H9 (cell line): ENCODE results near the gene PFKFB2. TPM values are rescaled to one million over a fixed set of nuclear protein-coding genes. Genes with fewer than 3 reads are reported as not detected.

ENCODE experiments used
- DNase-seq: peaks from one replicate; pipeline ENCODE4 v3.0.0-alpha.2; 2017
- H2AFZ ChIP-seq: one replicate; pipeline ENCODE4 v1.6.1; 2013; ENCODE audit warnings: mild to moderate bottlenecking, low read length, control low read depth, moderate library complexity
- H2AK5ac ChIP-seq: 2 replicates; pipeline ENCODE4 v1.6.1; 2013; ENCODE audit warnings: low read length, control low read depth, mixed read lengths; ENCODE audit not compliant: insufficient read length
- H2BK120ac ChIP-seq: one replicate; pipeline ENCODE4 v1.6.1; 2013; ENCODE audit warnings: low read depth, mild to moderate bottlenecking, low read length, control low read depth, inconsistent platforms; ENCODE audit not compliant: poor library complexity, severe bottlenecking
- H2BK12ac ChIP-seq: 2 replicates; pipeline ENCODE4 v1.6.1; 2013; ENCODE audit warnings: low read length, control low read depth, mixed read lengths, low read depth; ENCODE audit not compliant: insufficient read length
- H2BK15ac ChIP-seq: 2 replicates; pipeline ENCODE4 v1.6.1; 2013; ENCODE audit warnings: low read depth, low read length, control low read depth
- H2BK20ac ChIP-seq: one replicate; pipeline ENCODE4 v1.6.1; 2013; ENCODE audit warnings: low read depth, mild to moderate bottlenecking, low read length, control low read depth, inconsistent platforms; ENCODE audit not compliant: poor library complexity, severe bottlenecking
- H2BK5ac ChIP-seq: 2 replicates; pipeline ENCODE4 v1.6.1; 2013; ENCODE audit warnings: low read length, control low read depth, mixed read lengths; ENCODE audit not compliant: insufficient read length
- H3K14ac ChIP-seq: 2 replicates; pipeline ENCODE4 v1.6.1; 2013; ENCODE audit warnings: low read length, control low read depth; ENCODE audit not compliant: insufficient read depth
- H3K18ac ChIP-seq: 2 replicates; pipeline ENCODE4 v1.6.1; 2013; ENCODE audit warnings: low read depth, mild to moderate bottlenecking, mixed read lengths, low read length, control low read depth; ENCODE audit not compliant: insufficient read length
- H3K23ac ChIP-seq: 2 replicates; pipeline ENCODE4 v1.6.1; 2013; ENCODE audit warnings: low read length, control low read depth, mixed read lengths, low read depth; ENCODE audit not compliant: insufficient read length
- H3K23me2 ChIP-seq: 2 replicates; pipeline ENCODE4 v1.6.1; 2013; ENCODE audit warnings: low read depth, mild to moderate bottlenecking, mixed read lengths, low read length, control low read depth; ENCODE audit not compliant: insufficient read length, poor library complexity, severe bottlenecking
- H3K27ac ChIP-seq: 2 replicates; pipeline ENCODE4 v1.5.1; 2013; ENCODE audit warnings: low read length, control low read depth, mixed read lengths, low read depth; ENCODE audit not compliant: insufficient read length
- H3K27me3 ChIP-seq: 2 replicates; pipeline ENCODE4 v1.6.1; 2013; ENCODE audit warnings: low read length, control low read depth, inconsistent platforms; ENCODE audit not compliant: insufficient read depth
- H3K4ac ChIP-seq: 2 replicates; pipeline ENCODE4 v1.6.1; 2013; ENCODE audit warnings: low read depth, mild to moderate bottlenecking, control low read depth, inconsistent platforms, low read length, moderate library complexity
- H3K4me1 ChIP-seq: 2 replicates; pipeline ENCODE4 v1.6.1; 2013; ENCODE audit warnings: low read length, control low read depth, inconsistent platforms; ENCODE audit not compliant: insufficient read depth
- H3K4me2 ChIP-seq: 2 replicates; pipeline ENCODE4 v1.6.1; 2013; ENCODE audit warnings: low read length, control low read depth, mixed read lengths; ENCODE audit not compliant: insufficient read length, insufficient read depth
- H3K56ac ChIP-seq: 2 replicates; pipeline ENCODE4 v1.6.1; 2013; ENCODE audit warnings: low read depth, mild to moderate bottlenecking, mixed read lengths, low read length, control low read depth; ENCODE audit not compliant: insufficient read length
- H3K79me1 ChIP-seq: 2 replicates; pipeline ENCODE4 v1.6.1; 2013; ENCODE audit warnings: low read depth, mild to moderate bottlenecking, moderate library complexity, low read length, control low read depth, inconsistent platforms; ENCODE audit not compliant: insufficient read depth, poor library complexity, severe bottlenecking
- H3K79me2 ChIP-seq: 2 replicates; pipeline ENCODE4 v1.6.1; 2013; ENCODE audit warnings: low read length, control low read depth, inconsistent platforms; ENCODE audit not compliant: insufficient read depth
- H3K9ac ChIP-seq: 2 replicates; pipeline ENCODE4 v1.6.1; 2013; ENCODE audit warnings: low read length, control low read depth, mixed read lengths; ENCODE audit not compliant: insufficient read length; ENCODE audit errors: extremely low read depth
- H3K9me3 ChIP-seq: one replicate; pipeline ENCODE4 v1.6.1; 2013; ENCODE audit warnings: low read depth, low read length, inconsistent platforms; ENCODE audit not compliant: control insufficient read depth
- H3T11ph ChIP-seq: one replicate; pipeline ENCODE4 v1.6.1; 2013; ENCODE audit warnings: mild to moderate bottlenecking, low read length, control low read depth, inconsistent platforms
- H4K20me1 ChIP-seq: one replicate; pipeline ENCODE4 v1.6.1; 2013; ENCODE audit not compliant: control insufficient read depth, insufficient read length, insufficient read depth
- H4K5ac ChIP-seq: 2 replicates; pipeline ENCODE4 v1.6.1; 2013; ENCODE audit warnings: low read depth, mild to moderate bottlenecking, mixed read lengths, low read length, control low read depth; ENCODE audit not compliant: insufficient read length
- H4K8ac ChIP-seq: replicated peaks from 2 replicates; pipeline ENCODE4 v1.6.1; 2013; ENCODE audit warnings: low read length, control low read depth, mixed read lengths, low read depth; ENCODE audit not compliant: insufficient read length
- H4K91ac ChIP-seq: 2 replicates; pipeline ENCODE4 v1.6.1; 2013; ENCODE audit warnings: low read depth, mild to moderate bottlenecking, moderate library complexity, mixed read lengths, low read length, control low read depth; ENCODE audit not compliant: insufficient read length
- H3K27ac Mint-ChIP-seq, 3 experiments: 2 replicates in 2 of 3; 3 replicates in 1 of 3; pipeline ENCODE4 v1.8.0; 2020 to 2021; ENCODE audit warnings: mixed read lengths in 3 of 3, mild to moderate bottlenecking in 1 of 3, moderate library complexity in 1 of 3
- H3K27me3 Mint-ChIP-seq: 2 replicates; pipeline ENCODE4 v1.8.0; 2021; ENCODE audit warnings: low read depth, mild to moderate bottlenecking, moderate library complexity, mixed read lengths
- H3K36me3 Mint-ChIP-seq, 3 experiments: 2 replicates in 2 of 3; 3 replicates in 1 of 3; pipeline ENCODE4 v1.8.0; 2020 to 2021; ENCODE audit warnings: low read depth in 3 of 3, mixed read lengths in 3 of 3; ENCODE audit not compliant: insufficient read depth in 1 of 3
- H3K4me1 Mint-ChIP-seq, 2 experiments: 2 replicates each; pipeline ENCODE4 v1.8.0; 2020; ENCODE audit warnings: mixed read lengths in 2 of 2
- H3K4me3 Mint-ChIP-seq, 2 experiments: 2 replicates in 1 of 2; 3 replicates in 1 of 2; pipeline ENCODE4 v1.8.0; 2020 to 2021; ENCODE audit warnings: mild to moderate bottlenecking in 2 of 2, mixed read lengths in 2 of 2, moderate library complexity in 1 of 2
- H3K9me3 Mint-ChIP-seq, 2 experiments: 2 replicates in 1 of 2; 3 replicates in 1 of 2; pipeline ENCODE4 v1.8.0; 2020; ENCODE audit warnings: mild to moderate bottlenecking in 2 of 2, mixed read lengths in 2 of 2, moderate library complexity in 1 of 2
- CTCF ChIP-seq: fragments of 200-600 bp; sonication (generic); conservative IDR thresholded peaks from 3 replicates; pipeline ENCODE4 v1.8.0; 2021; ENCODE audit warnings: antibody characterized with exemption, mild to moderate bottlenecking
- WGBS: extraction: QIAGEN DNeasy Blood & Tissue Kit; methylation state at CpG from one replicate; pipeline ENCODE4 v1.1.7; 2013; ENCODE audit warnings: missing lambda C conversion rate, low lambda C conversion rate, mixed read lengths; ENCODE audit not compliant: insufficient read length; ENCODE audit errors: extremely low coverage; 5-methylcytosine and 5-hydroxymethylcytosine counted together
- total RNA-seq: library from RNA; stranded (reverse); gene quantifications from 2 replicates; pipeline ENCODE4 v1.2.1, GENCODE V29; 2021

PFKFB2 gene
- total RNA-seq, 1 experiment from 2014 or later, result 14.6 TPM

- Histone ChIP-seq H2AK5ac (no peak overlapping the region), H2BK20ac (no peak overlapping the region), H3K4me2 (no peak overlapping the region), H3K79me2 (no peaks in the 10 kb centered on the region), H3K27me3 (no peaks in the 10 kb centered on the region), H3K9me3 (peaks cover 18% of the 10 kb centered on the region), H3T11ph (no peak overlapping the region), H3K23ac (no peak overlapping the region), H3K79me1 (no peaks in the 10 kb centered on the region), H3K56ac (no peak overlapping the region), H4K5ac (no peak overlapping the region), H2BK5ac (no peak overlapping the region), H4K8ac (no peak overlapping the region), H2BK12ac (no peak overlapping the region), H3K27ac (no peak overlapping the region), H3K9ac (no peak overlapping the region), H3K14ac (no peak overlapping the region), H4K91ac (no peak overlapping the region), H3K4me1 (no peaks in the 10 kb centered on the region), H2BK15ac (no peak overlapping the region), H2BK120ac (no peak overlapping the region), H4K20me1 (no peaks in the 10 kb centered on the region), H3K23me2 (no peaks in the 10 kb centered on the region), H2AFZ (no peak overlapping the region), H3K18ac (no peak overlapping the region), H3K4ac (no peak overlapping the region)
- Mint-ChIP-seq H3K27ac (no peak overlapping the region), H3K9me3 (peaks cover 17 to 21% of the 10 kb centered on the region in 2 experiments), H3K4me1 (peaks cover 4 to 5% of the 10 kb centered on the region in 2 experiments), H3K36me3 (peaks cover 0 to 9% (median 3%) of the 10 kb centered on the region in 3 experiments; a peak in 5 of 7 replicates), H3K4me3 (no peak overlapping the region), H3K27me3 (peaks cover 2% of the 10 kb centered on the region)
- no peak for DNase-seq
- TF ChIP-seq CTCF, result no peak
- no CpG with 5 or more reads among the region's 5 CpGs for WGBS
These were observed 49.1 kb downstream of the PFKFB2 start for GRCh38 chr1:207102146-207102545.
